ENCODE measurements around the gene PBX3.

The PBX3 gene

DNA sequence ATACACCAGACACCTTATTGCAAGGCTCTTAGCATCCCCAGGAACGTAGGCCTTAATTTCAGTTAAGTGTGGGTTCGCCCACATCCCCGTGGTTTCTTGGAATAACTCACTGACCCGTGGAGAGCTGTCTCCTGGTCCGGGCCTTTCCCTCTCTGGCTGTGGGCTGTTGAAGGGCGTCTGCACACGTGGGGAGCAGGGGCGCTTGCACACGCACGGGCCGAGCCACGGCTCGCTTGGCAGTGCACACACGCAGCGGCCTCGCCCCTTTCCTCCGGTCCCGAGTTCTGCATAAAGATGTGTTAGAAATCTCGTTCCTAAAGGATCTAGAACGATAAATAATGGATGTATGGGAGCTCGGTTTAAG lies 141.9 kb downstream of the PBX3 start:
- no peaks in the 10 kb centered on the region for H3K36me3 ChIP-seq (ENCODE audit: control insufficient read depth, insufficient read depth, low read length)
- peak overlapping the region; percentile 87 for H3K4me3 ChIP-seq (ENCODE audit: low read depth, low read length)
- peak overlapping the region; percentile 96 for H3K4me2 ChIP-seq (ENCODE audit: low read length)
- peaks cover 3% of the 10 kb centered on the region for H3K4me1 ChIP-seq
- H3K9ac ChIP-seq: peak overlapping the region; percentile 24
- H3K9me3 ChIP-seq (ENCODE audit: control insufficient read depth, low read length): no peaks in the 10 kb centered on the region
- peaks cover 10% of the 10 kb centered on the region for H3K79me2 ChIP-seq
- no peak overlapping the region for H2AFZ ChIP-seq
- no peak for TF ChIP-seq CTCF (IDR thresholded peaks at IDR 0.05)
- peak overlapping the region; percentile 90 for H3K27ac ChIP-seq
- no peaks in the 10 kb centered on the region for H3K27me3 ChIP-seq (ENCODE audit: control insufficient read depth, insufficient read depth, low read length)

DNA sequence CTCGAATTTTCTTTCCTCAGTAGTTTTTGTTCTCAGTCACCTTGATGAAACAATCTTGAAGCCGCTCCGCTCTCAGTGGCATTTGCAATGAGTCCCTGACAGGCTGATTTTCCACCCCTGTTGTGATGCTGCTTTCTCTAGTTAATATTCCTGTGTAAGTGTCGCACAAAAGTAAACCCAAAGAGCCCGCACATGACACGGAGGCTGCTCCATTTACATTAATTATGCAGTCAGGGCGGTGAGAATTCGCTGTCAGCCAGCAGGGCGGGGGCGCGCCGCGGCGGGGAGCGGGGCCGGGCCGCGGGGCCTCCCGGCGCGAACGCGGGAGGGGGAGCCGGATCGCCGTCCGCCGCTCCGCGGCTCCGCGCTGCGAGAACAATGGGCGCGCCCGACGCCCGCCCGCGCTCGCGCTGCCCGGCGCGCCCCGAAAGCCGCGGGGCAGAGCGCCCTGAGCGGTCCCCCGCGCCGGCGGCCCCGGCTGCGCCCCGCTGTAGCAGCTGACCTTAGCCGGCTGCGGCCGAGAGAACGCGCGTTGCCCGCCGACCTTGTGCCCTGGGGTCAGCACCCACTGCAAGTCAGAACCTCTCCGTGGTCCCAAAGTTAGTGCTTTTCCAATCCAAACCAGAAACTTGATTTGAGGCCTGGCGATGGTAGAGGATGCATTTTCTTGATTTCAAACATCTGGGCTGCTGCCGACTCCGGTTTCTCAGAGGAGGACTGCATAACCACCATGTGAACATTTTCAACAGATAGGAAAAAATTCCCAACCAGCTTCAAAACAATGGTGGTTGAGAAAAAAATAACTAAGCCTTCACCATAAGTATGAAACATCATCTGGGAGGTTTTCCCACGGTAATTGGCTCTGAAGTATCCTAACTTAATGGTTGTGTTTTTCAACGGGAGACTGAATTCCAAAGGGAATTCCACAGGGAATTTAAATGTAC lies 142.6 kb downstream of the PBX3 start:
- H3K79me2 ChIP-seq: peaks cover 15% of the 10 kb centered on the region
- H3K4me2 ChIP-seq (ENCODE audit: low read length): peak overlapping the region; percentile 96
- H3K9ac ChIP-seq: peak overlapping the region; percentile 24
- no peak overlapping the region for H2AFZ ChIP-seq
- H3K27me3 ChIP-seq (ENCODE audit: control insufficient read depth, insufficient read depth, low read length): no peaks in the 10 kb centered on the region
- no peaks in the 10 kb centered on the region for H3K9me3 ChIP-seq (ENCODE audit: control insufficient read depth, low read length)
- peak overlapping the region; percentile 87 for H3K4me3 ChIP-seq (ENCODE audit: low read depth, low read length)
- no peaks in the 10 kb centered on the region for H3K36me3 ChIP-seq (ENCODE audit: control insufficient read depth, insufficient read depth, low read length)
- peaks cover 3% of the 10 kb centered on the region for H3K4me1 ChIP-seq
- TF ChIP-seq CTCF (IDR thresholded peaks at IDR 0.05): no peak
- peak overlapping the region; percentile 90 for H3K27ac ChIP-seq

- Histone ChIP-seq H3K79me2 (peaks cover 17% of the 10 kb centered on the region), H3K9ac (no peak overlapping the region), H3K36me3 (ENCODE audit: control insufficient read depth, insufficient read depth, low read length) (no peaks in the 10 kb centered on the region), H3K27me3 (ENCODE audit: control insufficient read depth, insufficient read depth, low read length) (no peaks in the 10 kb centered on the region), H3K4me3 (ENCODE audit: low read depth, low read length) (peak overlapping the region; percentile 54), H3K9me3 (ENCODE audit: control insufficient read depth, low read length) (no peaks in the 10 kb centered on the region), H3K4me2 (ENCODE audit: low read length) (peak overlapping the region; percentile 76), H2AFZ (no peak overlapping the region), H3K27ac (peak overlapping the region; percentile 85), H3K4me1 (no peaks in the 10 kb centered on the region)
- TF ChIP-seq CTCF (IDR thresholded peaks at IDR 0.05): no peak
Measured at GRCh38 chr9:125890826-125891225, 143.7 kb downstream of the PBX3 start.

DNA sequence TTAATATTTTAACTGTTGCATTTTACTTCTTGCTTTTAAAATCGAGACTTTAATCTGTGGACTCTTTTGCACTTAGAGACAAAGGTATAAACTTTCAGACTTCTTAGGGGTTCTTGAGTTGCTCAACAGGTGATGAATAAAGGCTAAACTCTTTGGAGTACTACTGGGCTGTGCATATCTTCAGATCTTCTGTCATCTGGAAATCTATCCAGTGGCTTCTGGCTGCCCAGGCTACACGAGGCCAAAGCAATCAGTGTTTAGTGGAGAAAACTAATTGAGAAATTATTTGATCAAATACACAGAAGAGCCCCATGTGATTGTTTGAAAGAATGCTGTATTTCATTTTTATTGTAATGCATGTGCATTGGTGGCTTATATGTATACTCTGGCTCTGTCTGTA lies 146.1 kb downstream of the PBX3 start:
- peaks cover 19% of the 10 kb centered on the region for H3K79me2 ChIP-seq
- H2AFZ ChIP-seq: no peak overlapping the region
- no peaks in the 10 kb centered on the region for H3K9me3 ChIP-seq (ENCODE audit: control insufficient read depth, low read length)
- no peak overlapping the region for H3K4me3 ChIP-seq (ENCODE audit: low read depth, low read length)
- no peak for TF ChIP-seq CTCF (IDR thresholded peaks at IDR 0.05)
- H3K4me2 ChIP-seq (ENCODE audit: low read length): peak overlapping the region; percentile 36
- no peak overlapping the region for H3K9ac ChIP-seq
- H3K27ac ChIP-seq: no peak overlapping the region
- H3K4me1 ChIP-seq: no peaks in the 10 kb centered on the region
- H3K36me3 ChIP-seq (ENCODE audit: control insufficient read depth, insufficient read depth, low read length): no peaks in the 10 kb centered on the region
- no peaks in the 10 kb centered on the region for H3K27me3 ChIP-seq (ENCODE audit: control insufficient read depth, insufficient read depth, low read length)

DNA sequence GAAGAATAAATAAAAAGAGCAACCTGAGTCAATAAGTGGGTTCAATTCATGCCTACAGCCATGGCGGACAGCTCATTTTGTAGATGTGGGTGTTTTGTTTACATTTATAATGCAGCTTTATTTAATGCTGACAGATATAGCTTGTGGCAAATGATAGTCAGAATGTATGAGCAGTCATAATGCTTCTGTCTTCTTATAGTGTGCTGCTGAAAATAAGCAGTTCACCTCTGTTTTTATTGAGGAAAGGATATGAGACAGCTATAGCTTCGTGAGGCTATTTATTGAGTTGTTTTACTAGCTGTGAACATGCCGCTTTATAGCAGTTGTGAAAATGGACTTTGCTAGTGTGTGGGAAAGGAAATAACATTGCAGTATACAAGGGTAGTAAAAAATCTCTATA lies 147.4 kb downstream of the PBX3 start:
- H3K4me3 ChIP-seq (ENCODE audit: low read depth, low read length): no peak overlapping the region
- H2AFZ ChIP-seq: no peak overlapping the region
- peak overlapping the region; percentile 3 for H3K4me2 ChIP-seq (ENCODE audit: low read length)
- no peak overlapping the region for H3K9ac ChIP-seq
- no peak overlapping the region for H3K27ac ChIP-seq
- H3K9me3 ChIP-seq (ENCODE audit: control insufficient read depth, low read length): no peaks in the 10 kb centered on the region
- H3K4me1 ChIP-seq: no peaks in the 10 kb centered on the region
- no peak for TF ChIP-seq CTCF (IDR thresholded peaks at IDR 0.05)
- H3K79me2 ChIP-seq: peaks cover 15% of the 10 kb centered on the region
- no peaks in the 10 kb centered on the region for H3K27me3 ChIP-seq (ENCODE audit: control insufficient read depth, insufficient read depth, low read length)
- no peaks in the 10 kb centered on the region for H3K36me3 ChIP-seq (ENCODE audit: control insufficient read depth, insufficient read depth, low read length)

Measured in parathyroid adenoma (tissue), 2 donors.